IMR-90 (cell line): ENCODE data around the gene ANTXR1. TPM values are rescaled to one million over a fixed set of nuclear protein-coding genes. Genes with fewer than 3 reads are reported as not detected.

Experiments
- ATAC-seq: fragments of 200-7000 bp; cut with Tn5 transposase; 2 replicates; pipeline ENCODE4 v1.9.1; 2020; ENCODE audit warnings: low read depth, mild to moderate bottlenecking, moderate library complexity
- BruUV-seq: library from RNA; stranded (reverse); fragments of 400-500 nt; replicated peaks from 2 replicates; lab custom pipeline; 2021; lab: Mats Ljungman, UMichigan
- CTCF ChIA-PET: fragments of 300-600 bp; formaldehyde crosslinking; extraction: SDS; loops from one replicate; lab custom pipeline; 2021; ENCODE audit warnings: antibody characterized with exemption; lab: Yijun Ruan, JAX
- POLR2A ChIA-PET: fragments of 300-600 bp; sonication (Branson Sonifier 250); formaldehyde crosslinking; loops from one replicate; lab custom pipeline; 2022; ENCODE audit warnings: antibody characterized with exemption; ENCODE audit not compliant: unreplicated experiment; lab: Charles Lee
- DNase-seq: peaks from one replicate; pipeline ENCODE4 v3.0.0; 2013
- H2AFZ ChIP-seq: replicated peaks from 2 replicates; pipeline ENCODE3; 2013; ENCODE audit warnings: low read length, mild to moderate bottlenecking; ENCODE audit not compliant: poor library complexity
- H2AK5ac ChIP-seq: 2 replicates; pipeline ENCODE4 v1.6.1; 2013; ENCODE audit warnings: low read depth, low read length, inconsistent platforms
- H2AK9ac ChIP-seq: replicated peaks from 2 replicates; pipeline ENCODE3; 2013; ENCODE audit warnings: mild to moderate bottlenecking, low read depth, low read length, moderate library complexity; ENCODE audit not compliant: poor library complexity
- H2BK120ac ChIP-seq: 2 replicates; pipeline ENCODE4 v1.6.1; 2013; ENCODE audit warnings: low read depth, low read length, inconsistent platforms
- H2BK15ac ChIP-seq: 3 replicates; pipeline ENCODE4 v1.6.1; 2013; ENCODE audit warnings: low read depth, low read length, inconsistent platforms
- H2BK20ac ChIP-seq: 2 replicates; pipeline ENCODE4 v1.6.1; 2013; ENCODE audit warnings: low read depth, mild to moderate bottlenecking, inconsistent platforms, low read length, moderate library complexity
- H2BK5ac ChIP-seq: 2 replicates; pipeline ENCODE4 v1.6.1; 2013; ENCODE audit warnings: mild to moderate bottlenecking, low read depth, low read length, inconsistent platforms; ENCODE audit not compliant: poor library complexity, severe bottlenecking
- H3K14ac ChIP-seq: replicated peaks from 2 replicates; pipeline ENCODE4 v1.6.1; 2013; ENCODE audit warnings: low read depth, low read length, inconsistent platforms
- H3K18ac ChIP-seq: 2 replicates; pipeline ENCODE4 v1.6.1; 2013; ENCODE audit warnings: low read depth, low read length, control low read depth
- H3K23ac ChIP-seq: 2 replicates; pipeline ENCODE4 v1.6.1; 2013; ENCODE audit warnings: low read depth, low read length, inconsistent platforms
- H3K27ac ChIP-seq: 2 replicates; pipeline ENCODE4 v1.5.1; 2013; ENCODE audit warnings: mild to moderate bottlenecking, control low read depth, low read length; ENCODE audit not compliant: insufficient read depth
- H3K27me3 ChIP-seq: 2 replicates; pipeline ENCODE4 v1.6.1; 2013; ENCODE audit warnings: low read length; ENCODE audit not compliant: control insufficient read depth, insufficient read depth
- H3K36me3 ChIP-seq: 2 replicates; pipeline ENCODE4 v1.6.1; 2013; ENCODE audit warnings: low read length, mixed read lengths; ENCODE audit not compliant: control insufficient read depth, insufficient read depth
- H3K4ac ChIP-seq: 2 replicates; pipeline ENCODE4 v1.6.1; 2013; ENCODE audit warnings: low read depth, low read length, inconsistent platforms
- H3K4me1 ChIP-seq: 2 replicates; pipeline ENCODE4 v1.6.1; 2013; ENCODE audit warnings: low read length, mixed read lengths; ENCODE audit not compliant: control insufficient read depth, insufficient read depth
- H3K4me2 ChIP-seq: 2 replicates; pipeline ENCODE4 v1.6.1; 2013; ENCODE audit warnings: low read depth, mild to moderate bottlenecking, control low read depth, low read length, moderate library complexity
- H3K4me3 ChIP-seq: 2 replicates; pipeline ENCODE4 v1.5.1; 2013; ENCODE audit warnings: low read depth, mild to moderate bottlenecking, control low read depth, low read length, moderate library complexity; ENCODE audit not compliant: insufficient read depth
- H3K56ac ChIP-seq: 2 replicates; pipeline ENCODE4 v1.6.1; 2013; ENCODE audit warnings: low read length, inconsistent platforms; ENCODE audit not compliant: insufficient read depth; ENCODE audit errors: extremely low read depth
- H3K79me1 ChIP-seq, 2 experiments: 2 replicates each; pipeline ENCODE4 v1.6.1; 2013; ENCODE audit warnings: low read length in 2 of 2, inconsistent platforms in 1 of 2, low read depth in 1 of 2
- H3K9ac ChIP-seq: 2 replicates; pipeline ENCODE4 v1.6.1; 2013; ENCODE audit warnings: low read depth, low read length, control low read depth
- H3K9me1 ChIP-seq: 2 replicates; pipeline ENCODE4 v1.6.1; 2013; ENCODE audit warnings: low read length, inconsistent platforms; ENCODE audit not compliant: insufficient read depth
- H3K9me3 ChIP-seq: 2 replicates; pipeline ENCODE4 v1.6.1; 2013; ENCODE audit warnings: low read length; ENCODE audit not compliant: control insufficient read depth, insufficient read depth
- H4K20me1 ChIP-seq: 2 replicates; pipeline ENCODE4 v1.6.1; 2013; ENCODE audit warnings: low read length, inconsistent platforms; ENCODE audit not compliant: insufficient read depth
- H4K5ac ChIP-seq: 2 replicates; pipeline ENCODE4 v1.6.1; 2013; ENCODE audit warnings: mild to moderate bottlenecking, low read depth, low read length, control low read depth
- H4K8ac ChIP-seq, 2 experiments: 2 replicates each; pipeline ENCODE4 v1.6.1; 2013; ENCODE audit warnings: low read depth in 2 of 2, low read length in 2 of 2, control low read depth in 1 of 2, inconsistent platforms in 1 of 2
- H4K91ac ChIP-seq: 2 replicates; pipeline ENCODE4 v1.6.1; 2013; ENCODE audit warnings: low read depth, low read length, inconsistent platforms; ENCODE audit not compliant: insufficient read depth
- BHLHE40 ChIP-seq: fragments of 150-350 bp; IDR thresholded peaks from 2 replicates; pipeline ENCODE4 v1.6.1; 2016; ENCODE audit warnings: mild to moderate bottlenecking, low read depth, low read length
- FOS ChIP-seq: fragments of 150-350 bp; IDR thresholded peaks from 2 replicates; pipeline ENCODE4 v1.6.1; 2016; ENCODE audit warnings: low read depth, low read length
- MAFK ChIP-seq: IDR thresholded peaks from 2 replicates; pipeline ENCODE4 v1.6.1; 2012; ENCODE audit warnings: low read depth, low read length, improper control_type of control experiment
- MAZ ChIP-seq: IDR thresholded peaks from 2 replicates; pipeline ENCODE4 v1.6.1; 2012; ENCODE audit warnings: low read depth, mild to moderate bottlenecking, low read length, improper control_type of control experiment, moderate library complexity, borderline replicate concordance
- POLR2A ChIP-seq: IDR thresholded peaks from 2 replicates; pipeline ENCODE4 v1.6.1; 2012; ENCODE audit warnings: mild to moderate bottlenecking, low read depth, low read length
- RFX5 ChIP-seq: IDR thresholded peaks from 2 replicates; pipeline ENCODE4 v1.8.0; 2012; ENCODE audit warnings: low read depth, mild to moderate bottlenecking, low read length, moderate library complexity
- WGBS, 2 experiments: methylation state at CpG; one replicate each; pipeline versions ENCODE4 v1.1.5 to v1.1.7; 2013; ENCODE audit warnings: missing lambda C conversion rate in 2 of 2; ENCODE audit not compliant: insufficient read length in 1 of 2; ENCODE audit errors: extremely low coverage in 2 of 2; 5-methylcytosine and 5-hydroxymethylcytosine counted together
- dilution Hi-C: fragments of 300-500 bp; cut with HindIII; formaldehyde crosslinking; loops from one replicate; pipeline ENCODE4 v1.14.3; 2018; ENCODE audit warnings: low sequenced_read_pairs; ENCODE audit not compliant: unreplicated experiment
- in situ Hi-C: fragments of 300-500 bp; cut with MboI; formaldehyde crosslinking; loops from 3 replicates; pipeline ENCODE4 v1.14.3; 2019; ENCODE audit warnings: low sequenced_read_pairs, inconsistent platforms, mixed read lengths
- intact Hi-C: fragments of 100-400 bp; cut with micrococcal nuclease; formaldehyde crosslinking; loops from 2 replicates; pipeline ENCODE4 v1.10.0; 2022
- polyA plus RNA-seq, 3 experiments: library from polyadenylated mRNA; depleted of rRNA; stranded (reverse); fragments of >200 nt; gene quantifications; 2 replicates each; pipeline ENCODE4 v1.2.3, GENCODE V29; 2012; ENCODE audit warnings: low replicate concordance in 1 of 3
- total RNA-seq: library from RNA; depleted of rRNA; stranded (reverse); fragments of >200 nt; gene quantifications from 2 replicates; pipeline ENCODE4 v1.2.3, GENCODE V29; 2012

ANTXR1 gene
- total and polyA plus RNA-seq, 2 of the 4 experiments (the other 2 are of a cell fraction): 27.2 to 36.9 TPM

DNA sequence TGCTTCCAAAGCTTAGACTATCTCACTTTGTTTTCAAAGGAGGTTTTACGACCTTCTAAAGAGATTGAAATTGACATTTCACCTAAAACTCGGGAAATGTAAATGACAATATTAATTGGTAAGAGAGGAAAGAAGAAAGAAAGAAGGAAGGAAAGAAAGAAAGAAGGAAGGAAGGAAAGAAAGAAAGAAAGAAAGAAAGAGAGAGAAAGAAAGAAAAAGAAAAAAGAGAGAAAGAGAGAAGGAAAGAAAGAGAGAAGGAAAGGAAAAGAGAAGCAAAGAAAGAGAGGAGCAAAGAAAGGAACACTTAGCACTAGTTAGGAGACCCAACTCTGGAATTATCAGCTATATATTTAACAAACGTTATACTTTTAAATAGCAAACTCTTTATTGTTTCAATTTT is 34.9 kb upstream of the ANTXR1 start:
- peaks cover 8% of the 10 kb centered on the region; the same call in 1 of the 2 replicates for H3K9me1 ChIP-seq
- no peak overlapping the region for H2BK20ac ChIP-seq
- H3K23ac ChIP-seq: no peak overlapping the region
- H2AK5ac ChIP-seq: no peak overlapping the region
- H3K4me3 ChIP-seq: no peak overlapping the region
- 80% methylated on average over 1 of the region's 3 CpGs; no CpG with 5 or more reads in 1 of the 2 experiments for WGBS, 2 experiments
- H2AFZ ChIP-seq: no peak overlapping the region
- H3K18ac ChIP-seq: no peak overlapping the region
- H4K20me1 ChIP-seq: no peaks in the 10 kb centered on the region
- H4K5ac ChIP-seq: no peak overlapping the region
- dilution Hi-C loops (no loop called here), in situ Hi-C loops (no loop called here), intact Hi-C loops (no loop called here)
- CTCF ChIA-PET: interaction anchor here (0.7 to 1.0 kb wide), 2 partner anchors 11 to 145 kb away, joined by 3 read pairs; no protein-coding TSS in a partner anchor
- no peaks in the 10 kb centered on the region for H3K27me3 ChIP-seq
- no peak overlapping the region for H2AK9ac ChIP-seq
- POLR2A ChIA-PET: no interaction called here
- H3K27ac ChIP-seq: no peak overlapping the region
- H2BK120ac ChIP-seq: no peak overlapping the region
- H3K36me3 ChIP-seq: no peaks in the 10 kb centered on the region
- H4K91ac ChIP-seq: no peak overlapping the region
- H3K4me1 ChIP-seq: peaks cover 5% of the 10 kb centered on the region
- H3K4ac ChIP-seq: no peak overlapping the region
- no peak overlapping the region for H3K9ac ChIP-seq
- H3K56ac ChIP-seq: no peak overlapping the region
- ATAC-seq: no peak
- no peak overlapping the region for H4K8ac ChIP-seq
- H2BK5ac ChIP-seq: no peak overlapping the region
- no TSS peak for BruUV-seq
- TF ChIP-seq RFX5: no peak
- TF ChIP-seq MAFK: no peak
- no peak for TF ChIP-seq BHLHE40
- TF ChIP-seq POLR2A: no peak
- no peak for TF ChIP-seq FOS
- no peak for TF ChIP-seq MAZ
- DNase-seq: no peak
- H3K4me2 ChIP-seq: no peak overlapping the region
- H2BK15ac ChIP-seq: no peak overlapping the region
- H3K79me1 ChIP-seq: no peaks in the 10 kb centered on the region
- H3K14ac ChIP-seq: no peak overlapping the region
- H3K9me3 ChIP-seq: no peaks in the 10 kb centered on the region
